DMS114 treated with DMSO at 0.1 percent for 48 hours (cell line): ENCODE results near the gene OSBPL3.
A peak's percentile ranks its signal among the peaks of the same experiment; 100 is the strongest.
"Not testable (repeated sequence)": the region's sequence is repeated elsewhere in the genome, so short reads cannot be mapped to it uniquely, and the experiment has no call there.

Source experiments
- DNase-seq: peaks from one replicate; lab custom pipeline; 2025; ENCODE audit not compliant: unreplicated experiment; lab: John Stamatoyannopoulos, UW

The OSBPL3 gene

GRCh38 chr7:24979863-24980533 is at the start of gene OSBPL3:
Gene OSBPL3, minus strand, starts transcription at chr7:24980178. Its CDS starts 87,706 bp downstream, at chr7:24892472.
- DNase-seq, result peak; percentile 81

GRCh38 chr7:25029075-25029474 is 49.1 kb upstream of the OSBPL3 start:
- no peak for DNase-seq

- no peak for DNase-seq
Measured at GRCh38 chr7:25028370-25029021, 48.5 kb upstream of the OSBPL3 start.

GRCh38 chr7:25026156-25026555 is 46.2 kb upstream of the OSBPL3 start:
- DNase-seq, result no peak

- DNase-seq, result no peak
Measured at GRCh38 chr7:25025218-25025671, 45.3 kb upstream of the OSBPL3 start.

- DNase-seq, result no peak
Measured at GRCh38 chr7:25024066-25024465, 44.1 kb upstream of the OSBPL3 start.

- DNase-seq, result not testable (repeated sequence)
Measured at GRCh38 chr7:25017671-25018070, 37.7 kb upstream of the OSBPL3 start.

GRCh38 chr7:25014756-25015155 is 34.8 kb upstream of the OSBPL3 start:
- no peak for DNase-seq

- DNase-seq, result not testable (repeated sequence)
Measured at GRCh38 chr7:25012710-25013109, 32.7 kb upstream of the OSBPL3 start.

- no peak for DNase-seq
Measured at GRCh38 chr7:25012254-25012653, 32.3 kb upstream of the OSBPL3 start.

GRCh38 chr7:25009257-25009656 is 29.3 kb upstream of the OSBPL3 start:
- DNase-seq, result no peak

- DNase-seq, result no peak
Measured at GRCh38 chr7:25007668-25008067, 27.7 kb upstream of the OSBPL3 start.

- no peak for DNase-seq
Measured at GRCh38 chr7:25006276-25006675, 26.3 kb upstream of the OSBPL3 start.

- DNase-seq, result no peak
Measured at GRCh38 chr7:25005658-25006057, 25.7 kb upstream of the OSBPL3 start.

- no peak for DNase-seq
Measured at GRCh38 chr7:25002786-25003185, 22.8 kb upstream of the OSBPL3 start.

GRCh38 chr7:24995466-24995865 is 15.5 kb upstream of the OSBPL3 start:
- no peak for DNase-seq

- DNase-seq, result no peak
Measured at GRCh38 chr7:24992314-24992713, 12.3 kb upstream of the OSBPL3 start.

- DNase-seq, result no peak
Measured at GRCh38 chr7:24991353-24991752, 11.4 kb upstream of the OSBPL3 start.

- no peak for DNase-seq
Measured at GRCh38 chr7:24987331-24987842, 7.4 kb upstream of the OSBPL3 start.

GRCh38 chr7:24982917-24983316 is 2.9 kb upstream of the OSBPL3 start:
- DNase-seq, result no peak

- peak; percentile 25 for DNase-seq
Measured at GRCh38 chr7:24981171-24981951, 1.4 kb upstream of the OSBPL3 start.
